ENCODE data around the gene ADAM15.

Gene ADAM15

GRCh38 chr1:155052439-155053395, 1.6 kb downstream of the ADAM15 start:
- DNase-seq = no peak

DNA sequence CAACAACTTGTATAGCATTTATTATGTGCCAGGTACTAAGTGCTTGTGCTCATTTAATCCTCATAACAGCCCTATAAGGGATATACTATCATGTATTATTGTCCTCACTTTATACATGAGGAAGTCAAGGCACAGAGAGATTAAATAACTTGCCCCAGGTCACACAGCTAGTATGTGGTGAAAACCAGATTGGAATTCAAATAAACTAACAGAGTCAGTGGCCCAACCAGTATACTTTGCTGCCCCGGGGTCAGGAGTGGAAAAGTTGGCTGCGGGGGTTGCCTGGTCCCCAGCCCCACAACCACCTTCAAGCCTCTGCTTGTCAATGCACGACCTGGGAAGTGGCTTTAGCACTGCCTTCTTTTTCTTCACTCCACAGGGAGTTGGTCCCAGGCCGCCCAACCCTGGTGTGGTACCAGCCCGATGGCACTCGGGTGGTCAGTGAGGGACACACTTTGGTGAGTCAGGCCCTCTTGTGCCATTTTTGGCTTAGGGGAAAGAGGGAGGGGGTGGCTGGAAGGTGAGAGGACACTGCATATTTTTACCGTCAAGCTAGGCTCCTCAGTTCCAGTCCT, 2.5 kb downstream of the ADAM15 start:
- no peak for DNase-seq

GRCh38 chr1:155057104-155057503, 6.0 kb downstream of the ADAM15 start:
- DNase-seq = no peak

- no peak for DNase-seq
These were observed 6.7 kb downstream of the ADAM15 start for GRCh38 chr1:155057788-155058211.

- no peak for DNase-seq
These were observed 9.6 kb downstream of the ADAM15 start for GRCh38 chr1:155060736-155061135.

DNA sequence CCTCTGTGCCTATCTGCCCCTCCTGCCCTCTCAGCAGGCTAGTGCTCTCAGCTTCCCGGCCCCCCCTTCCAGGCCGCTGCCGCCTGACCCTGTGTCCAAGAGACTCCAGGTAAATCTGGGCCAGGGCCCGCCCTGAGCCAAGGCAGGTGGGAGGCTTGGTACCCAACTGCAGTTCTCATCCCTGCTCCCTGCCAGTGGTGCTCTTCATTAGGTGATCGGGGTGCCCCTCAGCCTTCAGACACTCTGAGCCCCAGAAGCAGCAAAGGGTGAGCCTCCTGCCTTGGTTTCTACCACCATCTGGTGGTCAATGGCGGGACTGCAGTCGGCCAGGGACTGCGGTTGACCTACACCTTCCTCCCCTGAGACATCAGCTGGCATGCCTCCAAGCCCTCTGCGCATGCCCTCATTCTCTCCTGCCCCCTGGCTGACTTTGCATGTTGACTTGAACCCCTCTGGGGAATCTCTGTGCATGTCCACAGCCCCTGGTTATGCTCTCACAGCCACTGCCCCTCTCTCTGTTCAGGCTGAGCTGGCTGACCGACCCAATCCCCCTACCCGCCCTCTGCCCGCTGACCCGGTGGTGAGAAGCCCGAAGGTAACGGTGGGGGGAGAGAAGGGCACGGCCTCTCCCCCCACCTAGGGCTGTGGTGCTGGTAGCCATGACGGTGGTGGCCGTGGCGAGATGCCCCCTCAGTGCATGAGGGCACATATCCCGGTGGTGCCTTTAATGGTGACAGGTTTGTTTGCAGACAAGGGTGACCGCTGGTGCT, 10.4 kb downstream of the ADAM15 start:
- peak; percentile 98 to 100 for DNase-seq

DNA sequence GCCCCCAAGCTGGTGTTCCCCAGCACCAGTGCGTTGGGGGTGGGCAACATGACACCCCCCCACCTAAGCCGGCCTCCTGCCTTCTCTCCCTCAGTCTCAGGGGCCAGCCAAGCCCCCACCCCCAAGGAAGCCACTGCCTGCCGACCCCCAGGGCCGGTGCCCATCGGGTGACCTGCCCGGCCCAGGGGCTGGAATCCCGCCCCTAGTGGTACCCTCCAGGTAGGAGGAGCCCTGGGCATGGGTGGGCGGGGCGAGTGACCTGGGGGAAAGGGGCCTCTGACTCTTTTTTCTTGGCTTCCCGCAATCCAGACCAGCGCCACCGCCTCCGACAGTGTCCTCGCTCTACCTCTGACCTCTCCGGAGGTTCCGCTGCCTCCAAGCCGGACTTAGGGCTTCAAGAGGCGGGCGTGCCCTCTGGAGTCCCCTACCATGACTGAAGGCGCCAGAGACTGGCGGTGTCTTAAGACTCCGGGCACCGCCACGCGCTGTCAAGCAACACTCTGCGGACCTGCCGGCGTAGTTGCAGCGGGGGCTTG, 11.1 kb downstream of the ADAM15 start:
- DNase-seq = no peak

- peak; percentile 86 to 88 for DNase-seq
These were observed 11.7 kb downstream of the ADAM15 start for GRCh38 chr1:155062702-155063411.

DNA sequence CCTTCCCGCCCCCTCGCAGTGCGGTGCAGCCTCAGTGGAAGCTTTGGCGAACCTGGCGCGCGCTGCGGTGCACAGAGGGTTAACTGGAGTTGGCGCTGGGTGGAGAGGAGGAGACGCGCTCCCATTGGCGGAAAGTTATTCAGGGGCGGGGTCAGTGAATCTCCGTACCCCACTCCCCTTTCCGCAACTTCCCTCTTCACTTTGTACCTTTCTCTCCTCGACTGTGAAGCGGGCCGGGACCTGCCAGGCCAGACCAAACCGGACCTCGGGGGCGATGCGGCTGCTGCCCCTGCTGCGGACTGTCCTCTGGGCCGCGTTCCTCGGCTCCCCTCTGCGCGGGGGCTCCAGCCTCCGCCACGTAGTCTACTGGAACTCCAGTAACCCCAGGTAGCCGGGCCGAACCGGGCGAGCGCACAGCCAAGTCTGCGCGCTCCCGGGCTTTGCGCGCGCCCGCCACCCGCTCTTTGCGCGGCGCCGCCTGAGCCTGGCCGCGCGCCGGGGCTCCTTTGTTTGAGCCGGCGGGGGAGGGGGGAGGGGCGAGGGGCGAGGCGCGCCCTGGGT, 12.5 kb downstream of the ADAM15 start, which contains the start of gene EFNA4:
EFNA4 (plus strand) TSS at position 191 of the 561 bp plus-strand sequence; CDS start at position 275, 84 bp downstream.
- peak; percentile 69 to 76 for DNase-seq

GRCh38 chr1:155064111-155064831, 13.2 kb downstream of the ADAM15 start:
- DNase-seq = no peak

GRCh38 chr1:155064832-155065429, 13.8 kb downstream of the ADAM15 start:
- no peak for DNase-seq

DNA sequence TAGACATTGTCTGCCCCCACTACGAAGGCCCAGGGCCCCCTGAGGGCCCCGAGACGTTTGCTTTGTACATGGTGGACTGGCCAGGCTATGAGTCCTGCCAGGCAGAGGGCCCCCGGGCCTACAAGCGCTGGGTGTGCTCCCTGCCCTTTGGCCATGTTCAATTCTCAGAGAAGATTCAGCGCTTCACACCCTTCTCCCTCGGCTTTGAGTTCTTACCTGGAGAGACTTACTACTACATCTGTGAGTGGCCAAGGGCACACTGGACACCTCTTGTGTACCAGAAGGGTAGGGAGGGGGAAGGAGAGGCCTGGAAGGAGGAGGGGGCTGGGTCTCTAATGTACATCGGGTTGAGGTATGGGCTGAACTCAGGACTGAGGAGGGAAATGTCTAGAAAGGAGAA, 15.7 kb downstream of the ADAM15 start:
- DNase-seq = no peak

DNA sequence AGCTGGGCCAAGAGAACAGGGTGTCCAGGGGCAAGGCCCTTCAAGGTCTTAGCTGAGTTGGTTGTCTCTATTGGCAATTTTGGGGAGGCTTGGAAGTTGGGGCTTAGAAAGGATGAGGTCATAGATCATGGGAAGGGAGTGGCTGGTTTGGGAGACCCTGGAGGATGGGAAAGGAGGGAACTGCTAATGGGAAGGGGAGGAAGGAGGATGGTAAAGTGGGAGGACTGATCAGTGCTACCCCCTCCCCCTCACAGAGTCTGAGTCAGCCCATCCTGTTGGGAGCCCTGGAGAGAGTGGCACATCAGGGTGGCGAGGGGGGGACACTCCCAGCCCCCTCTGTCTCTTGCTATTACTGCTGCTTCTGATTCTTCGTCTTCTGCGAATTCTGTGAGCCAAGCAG, 17.5 kb downstream of the ADAM15 start:
- DNase-seq = no peak

DNA sequence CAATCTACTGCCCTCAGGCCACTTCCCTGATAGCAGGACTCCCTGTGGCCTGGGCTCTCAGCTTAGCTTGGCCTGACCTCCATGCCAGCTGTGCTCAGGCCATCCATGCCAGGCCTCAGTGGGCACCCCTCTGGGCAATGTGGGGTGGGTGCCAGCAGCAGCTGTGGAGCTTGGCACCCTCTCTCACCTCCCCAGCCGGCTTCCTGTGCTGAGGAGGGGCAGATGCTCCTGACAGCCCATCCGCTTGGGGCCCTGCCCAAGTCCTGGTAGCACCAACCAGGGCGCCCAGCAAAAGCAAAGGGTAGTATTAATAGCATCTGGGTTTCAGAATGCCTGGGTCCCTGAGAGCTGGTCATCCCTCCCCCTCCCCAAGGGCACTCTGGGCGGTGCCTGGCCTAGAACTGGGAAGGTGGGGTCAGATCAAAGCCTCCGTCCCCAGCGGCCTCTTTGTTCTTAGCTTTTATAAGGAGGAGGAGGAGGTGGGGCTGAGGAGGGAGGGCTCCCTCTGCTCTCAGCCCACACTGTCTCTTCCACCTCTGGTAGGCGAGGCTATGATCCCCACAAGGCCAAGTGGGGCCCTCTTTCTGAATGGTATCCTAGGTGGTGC, 18.5 kb downstream of the ADAM15 start:
- DNase-seq = no peak

DNA sequence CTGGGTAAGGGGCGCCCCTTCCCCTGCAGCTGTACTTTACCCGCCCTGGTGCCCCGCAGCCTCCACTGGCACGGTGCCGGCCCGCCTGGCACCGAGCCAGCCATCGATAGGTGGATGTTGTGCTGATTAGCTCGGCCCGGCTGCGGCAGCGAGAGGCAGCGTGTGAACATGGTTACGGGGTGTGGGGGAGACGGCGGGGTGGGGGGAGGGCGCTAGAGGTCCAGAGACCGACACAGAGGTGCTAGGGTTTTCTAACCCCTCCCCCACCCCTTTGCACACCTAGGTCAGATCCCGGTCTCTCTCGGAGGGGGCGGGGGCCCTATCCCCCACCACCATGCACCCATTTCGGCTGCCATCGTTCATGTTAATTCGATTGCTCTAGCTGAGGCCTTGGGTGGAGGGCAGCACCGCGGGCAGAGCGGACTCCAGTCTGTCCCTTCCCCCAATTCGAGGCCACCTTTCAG, 19.1 kb downstream of the ADAM15 start:
- DNase-seq = no peak

GRCh38 chr1:155070721-155071569, 19.8 kb downstream of the ADAM15 start:
- DNase-seq = peak; percentile 67

GRCh38 chr1:155071701-155072100, 20.6 kb downstream of the ADAM15 start:
- DNase-seq = no peak

GRCh38 chr1:155072531-155073289, 21.6 kb downstream of the ADAM15 start:
- no peak for DNase-seq

All from stimulated activated CD4-positive, alpha-beta T cell treated with anti-CD3 and anti-CD28 coated beads, Interleukin-2, amount 100 ng/mL, for 48 hours (primary cell).